CD4-positive, alpha-beta T cell (primary cell): ENCODE measurements around the gene VPREB1. TPM values are rescaled to one million over a fixed set of nuclear protein-coding genes. Genes with fewer than 3 reads are reported as not detected.
A peak's percentile ranks its signal among the peaks of the same experiment; 100 is the strongest.

Experiments
- ATAC-seq: fragments of 200-7000 bp; cut with Tn5 transposase; one replicate; pipeline ENCODE4 v1.10.0; 2022; ENCODE audit warnings: mild to moderate bottlenecking; ENCODE audit not compliant: poor library complexity
- CTCF ChIA-PET: fragments of 350-600 bp; sonication (Branson Sonifier 250); formaldehyde crosslinking; loops from one replicate; lab custom pipeline; 2021; ENCODE audit warnings: antibody characterized with exemption, inconsistent platforms; lab: Charles Lee
- POLR2A ChIA-PET: fragments of 350-600 bp; sonication (Branson Sonifier 250); formaldehyde crosslinking; loops from one replicate; lab custom pipeline; 2021; ENCODE audit warnings: antibody characterized with exemption, inconsistent platforms; lab: Charles Lee
- DNase-seq, 14 experiments: peaks; one replicate each; pipeline ENCODE4 v3.0.0-alpha.2; 2013 to 2020; ENCODE audit warnings: mixed read lengths in 2 of 14
- H3K27ac ChIP-seq, 2 donors: one replicate each; pipeline versions ENCODE4 v1.5.1 to v1.7.0; 2013; ENCODE audit warnings: low read length in 2 of 2, low read depth in 1 of 2, mild to moderate bottlenecking in 1 of 2
- H3K27me3 ChIP-seq, 2 experiments: 1 replicate in 1 of 2; 2 replicates in 1 of 2; pipeline versions ENCODE4 v1.6.1 to v1.7.0; 2013; ENCODE audit warnings: low read length in 2 of 2, control low read depth in 1 of 2, mild to moderate bottlenecking in 1 of 2, moderate library complexity in 1 of 2; ENCODE audit not compliant: insufficient read depth in 2 of 2, control insufficient read depth in 1 of 2
- H3K36me3 ChIP-seq: one replicate; pipeline ENCODE4 v1.6.1; 2013; ENCODE audit warnings: low read length, control low read depth; ENCODE audit not compliant: insufficient read depth
- H3K4me1 ChIP-seq: one replicate; pipeline ENCODE4 v1.6.1; 2013; ENCODE audit warnings: low read length, control low read depth; ENCODE audit not compliant: insufficient read depth
- H3K4me3 ChIP-seq: one replicate; pipeline ENCODE4 v1.5.1; 2013; ENCODE audit warnings: mild to moderate bottlenecking, low read length, moderate library complexity
- H3K9me3 ChIP-seq, 2 experiments: 1 replicate in 1 of 2; 2 replicates in 1 of 2; pipeline versions ENCODE4 v1.6.1 to v1.7.0; 2013; ENCODE audit warnings: low read length in 2 of 2, mild to moderate bottlenecking in 2 of 2, control low read depth in 1 of 2, moderate library complexity in 1 of 2; ENCODE audit not compliant: control insufficient read depth in 1 of 2, insufficient read depth in 1 of 2
- H3K27ac Mint-ChIP-seq: one replicate; pipeline ENCODE4 v1.8.0; 2020; ENCODE audit warnings: mixed read lengths
- H3K27me3 Mint-ChIP-seq: one replicate; pipeline ENCODE4 v1.8.0; 2021; ENCODE audit warnings: mixed read lengths
- H3K36me3 Mint-ChIP-seq: one replicate; pipeline ENCODE4 v1.8.0; 2021; ENCODE audit warnings: low read depth, mixed read lengths
- H3K4me1 Mint-ChIP-seq: one replicate; pipeline ENCODE4 v1.8.0; 2021; ENCODE audit warnings: low read depth, mixed read lengths
- H3K4me3 Mint-ChIP-seq: one replicate; pipeline ENCODE4 v1.8.0; 2020; ENCODE audit warnings: mild to moderate bottlenecking, mixed read lengths
- H3K9me3 Mint-ChIP-seq: one replicate; pipeline ENCODE4 v1.8.0; 2020; ENCODE audit warnings: mixed read lengths
- intact Hi-C, 2 experiments: fragments of 100-400 bp; cut with DNase I in 1 of 2; cut with micrococcal nuclease in 1 of 2; formaldehyde crosslinking; loops; one replicate each; pipeline versions ENCODE4 v1.15.1 to v1.9.0; 2023 to 2025; cut with DNase I, micrococcal nuclease
- total RNA-seq, 174 experiments: library from RNA in 2 of 174; stranded (reverse) in 2 of 174; gene quantifications; one replicate each; pipeline ENCODE4 v1.2.3 and lab custom pipeline; 2021 to 2026
- TF ChIP-seq, protein P1 (sequence below): fragments of 200-600 bp; IDR thresholded peaks from one replicate; pipeline ENCODE4 v1.8.0; 2022; ENCODE audit warnings: antibody characterized with exemption, mild to moderate bottlenecking

The VPREB1 gene
- total RNA-seq, 2 experiments from 2014 or later = not detected

GRCh38 chr22:22201185-22201929 lies 43.2 kb upstream of the VPREB1 start:
- peak in 9 of 14 experiments; percentile 29 to 73 (median 52) for DNase-seq
- ATAC-seq = peak; percentile 43
- TF ChIP-seq, protein P1, sequence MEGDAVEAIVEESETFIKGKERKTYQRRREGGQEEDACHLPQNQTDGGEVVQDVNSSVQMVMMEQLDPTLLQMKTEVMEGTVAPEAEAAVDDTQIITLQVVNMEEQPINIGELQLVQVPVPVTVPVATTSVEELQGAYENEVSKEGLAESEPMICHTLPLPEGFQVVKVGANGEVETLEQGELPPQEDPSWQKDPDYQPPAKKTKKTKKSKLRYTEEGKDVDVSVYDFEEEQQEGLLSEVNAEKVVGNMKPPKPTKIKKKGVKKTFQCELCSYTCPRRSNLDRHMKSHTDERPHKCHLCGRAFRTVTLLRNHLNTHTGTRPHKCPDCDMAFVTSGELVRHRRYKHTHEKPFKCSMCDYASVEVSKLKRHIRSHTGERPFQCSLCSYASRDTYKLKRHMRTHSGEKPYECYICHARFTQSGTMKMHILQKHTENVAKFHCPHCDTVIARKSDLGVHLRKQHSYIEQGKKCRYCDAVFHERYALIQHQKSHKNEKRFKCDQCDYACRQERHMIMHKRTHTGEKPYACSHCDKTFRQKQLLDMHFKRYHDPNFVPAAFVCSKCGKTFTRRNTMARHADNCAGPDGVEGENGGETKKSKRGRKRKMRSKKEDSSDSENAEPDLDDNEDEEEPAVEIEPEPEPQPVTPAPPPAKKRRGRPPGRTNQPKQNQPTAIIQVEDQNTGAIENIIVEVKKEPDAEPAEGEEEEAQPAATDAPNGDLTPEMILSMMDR = peak; percentile 88
- H3K36me3 Mint-ChIP-seq = no peaks in the 10 kb centered on the region
- intact Hi-C loops = loop anchor here (5.0 to 10.0 kb wide), 2 partner anchors 96 to 143 kb away; no protein-coding TSS in a partner anchor
- H3K9me3 ChIP-seq = peaks cover 0 to 5% of the 10 kb centered on the region in 2 experiments
- H3K4me1 Mint-ChIP-seq = no peaks in the 10 kb centered on the region
- H3K9me3 Mint-ChIP-seq = no peaks in the 10 kb centered on the region
- H3K36me3 ChIP-seq = no peaks in the 10 kb centered on the region
- H3K27ac Mint-ChIP-seq = no peak overlapping the region
- no peak overlapping the region for H3K4me3 ChIP-seq
- peaks cover 6% of the 10 kb centered on the region for H3K27me3 Mint-ChIP-seq
- peaks cover 6% of the 10 kb centered on the region for H3K4me1 ChIP-seq
- ChIA-PET POLR2A (no interaction called here), CTCF (interaction anchor here (0.9 to 2.6 kb wide), 9 partner anchors 11 to 511 kb away, joined by 3 to 13 read pairs (median 3); no protein-coding TSS in a partner anchor)
- no peak overlapping the region for H3K4me3 Mint-ChIP-seq
- H3K27ac ChIP-seq = no peak overlapping the region
- peaks cover 2 to 10% of the 10 kb centered on the region in 2 experiments for H3K27me3 ChIP-seq

DNA sequence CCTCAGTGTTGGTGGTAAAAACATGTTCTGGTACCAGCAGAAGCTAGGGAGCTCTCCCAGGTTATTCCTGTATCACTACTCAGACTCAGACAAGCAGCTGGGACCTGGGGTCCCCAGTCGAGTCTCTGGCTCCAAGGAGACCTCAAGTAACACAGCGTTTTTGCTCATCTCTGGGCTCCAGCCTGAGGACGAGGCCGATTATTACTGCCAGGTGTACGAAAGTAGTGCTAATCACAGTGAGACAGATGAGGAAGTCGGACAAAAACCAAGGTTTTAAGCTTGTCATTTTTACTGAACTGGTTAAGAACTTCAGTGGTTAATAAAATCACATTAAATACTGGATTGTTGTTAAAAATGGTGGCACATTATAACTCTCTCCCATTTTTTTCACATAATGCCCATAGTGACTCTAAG lies 42.6 kb upstream of the VPREB1 start:
- H3K27me3 Mint-ChIP-seq = peaks cover 5% of the 10 kb centered on the region

More for the DNA sequence above, 42.6 kb upstream of the VPREB1 start:
- Mint-ChIP-seq H3K9me3 (no peaks in the 10 kb centered on the region), H3K27ac (no peak overlapping the region), H3K4me1 (no peaks in the 10 kb centered on the region), H3K36me3 (no peaks in the 10 kb centered on the region), H3K4me3 (no peak overlapping the region)
- CTCF ChIA-PET = interaction anchor here (0.9 to 2.6 kb wide), 5 partner anchors 11 to 34 kb away, joined by 3 to 13 read pairs (median 5); no protein-coding TSS in a partner anchor
- ATAC-seq (no peak), DNase-seq (no peak)
- H3K4me3 ChIP-seq = no peak overlapping the region
- peaks cover 0 to 5% of the 10 kb centered on the region in 2 experiments for H3K9me3 ChIP-seq
- H3K4me1 ChIP-seq = peaks cover 6% of the 10 kb centered on the region
- intact Hi-C loops = loop anchor here (5.0 to 10.0 kb wide), 2 partner anchors 95 to 143 kb away; no protein-coding TSS in a partner anchor
- POLR2A ChIA-PET = no interaction called here
- no peaks in the 10 kb centered on the region for H3K36me3 ChIP-seq
- TF ChIP-seq, protein P1 = no peak
- peaks cover 0 to 10% of the 10 kb centered on the region in 2 experiments for H3K27me3 ChIP-seq
- H3K27ac ChIP-seq = no peak overlapping the region
